ENCODE data around the gene ADAMTS12. TPM values are rescaled to one million over a fixed set of nuclear protein-coding genes. Genes with fewer than 3 reads are reported as not detected.

The ADAMTS12 gene
- total RNA-seq, 4 donors from 2014 or later = 0.22 to 1.2 (median 0.77) TPM

DNA sequence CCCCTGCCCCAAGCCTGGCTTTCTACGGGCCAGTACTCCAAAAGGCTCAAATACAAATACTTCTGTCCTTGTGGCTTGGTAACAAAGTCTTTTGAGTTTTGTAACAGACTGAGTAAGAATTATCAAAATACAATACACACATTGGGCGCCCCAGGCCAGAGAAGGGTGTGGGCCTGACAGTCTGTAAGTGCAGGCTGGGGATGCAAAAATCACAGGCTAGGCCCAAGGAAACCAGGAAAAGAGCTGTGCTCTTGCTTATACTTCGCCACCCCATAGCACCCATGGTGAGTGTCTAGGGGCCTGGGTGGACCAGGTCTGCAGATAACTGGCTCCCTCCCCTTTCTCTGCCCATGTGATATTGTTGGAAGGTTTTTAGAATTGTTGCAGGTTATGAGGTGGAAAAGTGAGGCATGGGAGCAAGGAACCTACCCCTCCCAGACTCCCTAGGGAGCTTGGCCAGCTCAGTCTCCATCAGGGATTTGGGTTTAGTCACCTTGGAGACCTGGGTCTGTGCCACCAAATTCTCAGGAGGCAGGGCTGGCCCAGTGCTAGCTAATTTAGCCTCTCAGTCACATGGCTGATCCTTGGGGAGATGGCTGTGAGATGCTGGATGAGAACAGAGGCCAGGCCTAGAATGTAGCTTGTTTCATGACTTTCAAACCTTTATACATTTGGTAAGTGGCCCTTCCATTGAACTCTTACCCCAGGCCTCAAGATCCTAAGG is 378.2 kb downstream of the ADAMTS12 start:
- no peak overlapping the region for H3K4me3 ChIP-seq (ENCODE audit: low read depth, poor library complexity, severe bottlenecking)
- 96% methylated on average over 3 of the region's 3 CpGs for WGBS, 2 donors
- DNase-seq (ENCODE audit: low spot score in 2 of 2) = no peak
- intact Hi-C loops (cut with DNase I; ENCODE audit: low total_unique reads) = no loop called here
- TF ChIP-seq, protein P1, sequence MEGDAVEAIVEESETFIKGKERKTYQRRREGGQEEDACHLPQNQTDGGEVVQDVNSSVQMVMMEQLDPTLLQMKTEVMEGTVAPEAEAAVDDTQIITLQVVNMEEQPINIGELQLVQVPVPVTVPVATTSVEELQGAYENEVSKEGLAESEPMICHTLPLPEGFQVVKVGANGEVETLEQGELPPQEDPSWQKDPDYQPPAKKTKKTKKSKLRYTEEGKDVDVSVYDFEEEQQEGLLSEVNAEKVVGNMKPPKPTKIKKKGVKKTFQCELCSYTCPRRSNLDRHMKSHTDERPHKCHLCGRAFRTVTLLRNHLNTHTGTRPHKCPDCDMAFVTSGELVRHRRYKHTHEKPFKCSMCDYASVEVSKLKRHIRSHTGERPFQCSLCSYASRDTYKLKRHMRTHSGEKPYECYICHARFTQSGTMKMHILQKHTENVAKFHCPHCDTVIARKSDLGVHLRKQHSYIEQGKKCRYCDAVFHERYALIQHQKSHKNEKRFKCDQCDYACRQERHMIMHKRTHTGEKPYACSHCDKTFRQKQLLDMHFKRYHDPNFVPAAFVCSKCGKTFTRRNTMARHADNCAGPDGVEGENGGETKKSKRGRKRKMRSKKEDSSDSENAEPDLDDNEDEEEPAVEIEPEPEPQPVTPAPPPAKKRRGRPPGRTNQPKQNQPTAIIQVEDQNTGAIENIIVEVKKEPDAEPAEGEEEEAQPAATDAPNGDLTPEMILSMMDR (IDR thresholded peaks at IDR 0.05) = no peak
- TF ChIP-seq POLR2A (IDR thresholded peaks at IDR 0.05) = no peak

GRCh38 chr5:33509036-33509435 is 382.8 kb downstream of the ADAMTS12 start:
- no peak overlapping the region for H3K4me3 ChIP-seq (ENCODE audit: low read depth, poor library complexity, severe bottlenecking)
- WGBS, 2 donors = 84 to 91% methylated on average over 3 of the region's 3 CpGs
- TF ChIP-seq, protein P1 (IDR thresholded peaks at IDR 0.05) = no peak
- TF ChIP-seq POLR2A (IDR thresholded peaks at IDR 0.05) = no peak
- intact Hi-C loops (cut with DNase I; ENCODE audit: low total_unique reads) = no loop called here
- DNase-seq (ENCODE audit: low spot score in 2 of 2) = no peak

- 85 to 87% methylated on average over 4 of the region's 4 CpGs for WGBS, 2 donors
- intact Hi-C loops (cut with DNase I; ENCODE audit: low total_unique reads) = no loop called here
These were observed 384.4 kb downstream of the ADAMTS12 start for GRCh38 chr5:33507426-33507825.

GRCh38 chr5:33504570-33504969 is 387.2 kb downstream of the ADAMTS12 start:
- intact Hi-C loops (cut with DNase I; ENCODE audit: low total_unique reads) = no loop called here
- 65 to 74% methylated on average over 3 of the region's 3 CpGs for WGBS, 2 donors
- DNase-seq (ENCODE audit: low spot score in 2 of 2) = no peak
- H3K4me3 ChIP-seq (ENCODE audit: low read depth, poor library complexity, severe bottlenecking) = no peak overlapping the region
- TF ChIP-seq, protein P1 (IDR thresholded peaks at IDR 0.05) = no peak
- no peak for TF ChIP-seq POLR2A (IDR thresholded peaks at IDR 0.05)

More at GRCh38 chr5:33507426-33507825, 384.4 kb downstream of the ADAMTS12 start:
- no peak overlapping the region for H3K4me3 ChIP-seq (ENCODE audit: low read depth, poor library complexity, severe bottlenecking)
- TF ChIP-seq POLR2A (IDR thresholded peaks at IDR 0.05) = no peak
- TF ChIP-seq, protein P1 (IDR thresholded peaks at IDR 0.05) = no peak
- no peak for DNase-seq (ENCODE audit: low spot score in 2 of 2)

- WGBS, 2 donors = 91 to 93% methylated on average over 19 to 23 of the region's 27 CpGs
- no peak for DNase-seq (ENCODE audit: low spot score in 2 of 2)
- H3K4me3 ChIP-seq (ENCODE audit: low read depth, poor library complexity, severe bottlenecking) = no peak overlapping the region
- TF ChIP-seq, protein P1 (IDR thresholded peaks at IDR 0.05) = no peak
- no peak for TF ChIP-seq POLR2A (IDR thresholded peaks at IDR 0.05)
- intact Hi-C loops (cut with DNase I; ENCODE audit: low total_unique reads) = no loop called here
These were observed 389.9 kb downstream of the ADAMTS12 start for GRCh38 chr5:33501899-33502298.

- TF ChIP-seq POLR2A (IDR thresholded peaks at IDR 0.05) = no peak
- TF ChIP-seq, protein P1 (IDR thresholded peaks at IDR 0.05) = no peak
- DNase-seq (ENCODE audit: low spot score in 2 of 2) = no peak
- no peak overlapping the region for H3K4me3 ChIP-seq (ENCODE audit: low read depth, poor library complexity, severe bottlenecking)
- WGBS, 2 donors = 87 to 94% methylated on average over 4 of the region's 4 CpGs
- intact Hi-C loops (cut with DNase I; ENCODE audit: low total_unique reads) = no loop called here
These were observed 390.5 kb downstream of the ADAMTS12 start for GRCh38 chr5:33501260-33501659.

All from lower leg skin (tissue), 4 donors.